Astrocyte (in vitro differentiated cells and primary cell): Measurements from ENCODE around the gene CSNK1D. TPM values are rescaled to one million over a fixed set of nuclear protein-coding genes. Genes with fewer than 3 reads are reported as not detected.

Source experiments
- DNase-seq: peaks from one replicate; pipeline ENCODE4 v3.0.0-alpha.2; 2010; ENCODE audit warnings: low read depth
- FAIRE-seq: peaks from 2 replicates; lab custom pipeline; 2011; peaks lifted over from hg19 to GRCh38; lab: Jason Lieb, UNC
- H2AFZ ChIP-seq: 2 replicates; pipeline ENCODE4 v1.6.0; 2012; ENCODE audit warnings: low read depth, low read length, inconsistent platforms
- H3K27ac ChIP-seq: 2 replicates; pipeline ENCODE4 v1.5.1; 2011; ENCODE audit warnings: low read depth, low read length, inconsistent platforms
- H3K27me3 ChIP-seq: 2 replicates; pipeline ENCODE4 v1.6.0; 2011; ENCODE audit warnings: low read length, inconsistent platforms; ENCODE audit not compliant: insufficient read depth
- H3K36me3 ChIP-seq: 2 replicates; pipeline ENCODE4 v1.5.1; 2011; ENCODE audit warnings: low read length, inconsistent platforms; ENCODE audit not compliant: insufficient read depth
- H3K4me1 ChIP-seq: 2 replicates; pipeline ENCODE4 v1.5.1; 2011; ENCODE audit warnings: low read length, inconsistent platforms; ENCODE audit not compliant: insufficient read depth
- H3K4me2 ChIP-seq: 2 replicates; pipeline ENCODE4 v1.6.0; 2012; ENCODE audit warnings: low read length, inconsistent platforms
- H3K4me3 ChIP-seq: 2 replicates; pipeline ENCODE4 v1.5.1; 2011; ENCODE audit warnings: low read depth, mild to moderate bottlenecking, low read length, inconsistent platforms; ENCODE audit not compliant: insufficient read depth
- H3K79me2 ChIP-seq: 2 replicates; pipeline ENCODE4 v1.6.0; 2012; ENCODE audit warnings: mild to moderate bottlenecking, low read length, inconsistent platforms; ENCODE audit not compliant: insufficient read depth
- H3K9ac ChIP-seq: 2 replicates; pipeline ENCODE4 v1.6.0; 2012; ENCODE audit warnings: mild to moderate bottlenecking, low read length, inconsistent platforms
- H3K9me3 ChIP-seq: 2 replicates; pipeline ENCODE4 v1.5.1; 2012; ENCODE audit warnings: low read depth, mild to moderate bottlenecking, low read length, inconsistent platforms; ENCODE audit not compliant: insufficient read depth
- H4K20me1 ChIP-seq: 2 replicates; pipeline ENCODE4 v1.6.0; 2012; ENCODE audit warnings: low read length, inconsistent platforms; ENCODE audit not compliant: insufficient read depth
- H3K27ac Mint-ChIP-seq: one replicate; pipeline ENCODE4 v1.8.0; 2021; ENCODE audit warnings: mild to moderate bottlenecking, mixed read lengths; ENCODE audit not compliant: unreplicated experiment
- H3K27me3 Mint-ChIP-seq: one replicate; pipeline ENCODE4 v1.8.0; 2021; ENCODE audit warnings: low read depth, mixed read lengths; ENCODE audit not compliant: unreplicated experiment
- H3K36me3 Mint-ChIP-seq: one replicate; pipeline ENCODE4 v1.8.0; 2021; ENCODE audit warnings: low read depth, mixed read lengths; ENCODE audit not compliant: unreplicated experiment
- H3K4me1 Mint-ChIP-seq: one replicate; pipeline ENCODE4 v1.8.0; 2021; ENCODE audit warnings: low read depth, mixed read lengths; ENCODE audit not compliant: unreplicated experiment
- H3K4me3 Mint-ChIP-seq: one replicate; pipeline ENCODE4 v1.8.0; 2021; ENCODE audit warnings: mild to moderate bottlenecking, moderate library complexity, mixed read lengths; ENCODE audit not compliant: unreplicated experiment
- H3K9me3 Mint-ChIP-seq: one replicate; pipeline ENCODE4 v1.8.0; 2021; ENCODE audit warnings: mild to moderate bottlenecking, mixed read lengths; ENCODE audit not compliant: unreplicated experiment
- CTCF ChIP-seq: IDR thresholded peaks from 2 replicates; pipeline ENCODE4 v1.5.1; 2011; ENCODE audit warnings: low read depth, mild to moderate bottlenecking, inconsistent platforms, low read length, moderate library complexity; ENCODE audit not compliant: insufficient read depth
- EZH2 ChIP-seq: IDR thresholded peaks from 2 replicates; pipeline ENCODE4 v1.6.1; 2012; ENCODE audit warnings: mild to moderate bottlenecking, low read length, inconsistent platforms; ENCODE audit not compliant: insufficient read depth
- total RNA-seq: library from RNA; stranded (reverse); gene quantifications from 2 replicates; pipeline ENCODE4 v1.2.1, GENCODE V29; 2021

CSNK1D gene
- total RNA-seq, 1 donor from 2014 or later: 153 TPM

- Histone ChIP-seq H3K27ac (no peak overlapping the region), H3K9me3 (no peaks in the 10 kb centered on the region), H3K9ac (no peak overlapping the region), H3K27me3 (no peaks in the 10 kb centered on the region), H3K79me2 (no peaks in the 10 kb centered on the region), H3K4me3 (no peak overlapping the region), H3K36me3 (no peaks in the 10 kb centered on the region), H2AFZ (no peak overlapping the region), H3K4me1 (peaks cover 21% of the 10 kb centered on the region), H3K4me2 (no peak overlapping the region), H4K20me1 (no peaks in the 10 kb centered on the region)
- DNase-seq (no peak), FAIRE-seq (no peak)
- Mint-ChIP-seq H3K4me3 (no peak overlapping the region), H3K36me3 (no peaks in the 10 kb centered on the region), H3K9me3 (no peaks in the 10 kb centered on the region), H3K27me3 (peaks cover 23% of the 10 kb centered on the region), H3K27ac (no peak overlapping the region), H3K4me1 (peaks cover 3% of the 10 kb centered on the region)
- no peak for TF ChIP-seq EZH2
- TF ChIP-seq CTCF: no peak
These were observed 26.0 kb upstream of the CSNK1D start for GRCh38 chr17:82299452-82299851.

- FAIRE-seq (no peak), DNase-seq (no peak)
- Histone ChIP-seq H3K27ac (no peak overlapping the region), H3K4me1 (peaks cover 24% of the 10 kb centered on the region), H4K20me1 (no peaks in the 10 kb centered on the region), H3K9me3 (no peaks in the 10 kb centered on the region), H3K79me2 (no peaks in the 10 kb centered on the region), H3K9ac (peak overlapping the region; percentile 82), H3K36me3 (no peaks in the 10 kb centered on the region), H2AFZ (peak overlapping the region; percentile 87), H3K4me2 (peak overlapping the region; percentile 87), H3K27me3 (no peaks in the 10 kb centered on the region), H3K4me3 (peak overlapping the region; percentile 58)
- Mint-ChIP-seq H3K9me3 (no peaks in the 10 kb centered on the region), H3K27ac (no peak overlapping the region), H3K4me3 (no peak overlapping the region), H3K27me3 (peaks cover 23% of the 10 kb centered on the region), H3K4me1 (peaks cover 3% of the 10 kb centered on the region), H3K36me3 (no peaks in the 10 kb centered on the region)
- TF ChIP-seq CTCF (no peak), EZH2 (no peak)
These were observed 25.3 kb upstream of the CSNK1D start for GRCh38 chr17:82298538-82299421.
